Endometrial microvascular endothelial cells (primary cell): ENCODE results near the gene B3GALNT2. TPM values are rescaled to one million over a fixed set of nuclear protein-coding genes. Genes with fewer than 3 reads are reported as not detected.
"Not testable (repeated sequence)": the region's sequence is repeated elsewhere in the genome, so short reads cannot be mapped to it uniquely, and the experiment has no call there.

Experiments used
- in situ Hi-C: cut with HindIII; loops from 2 replicates; pipeline ENCODE4 v1.10.0; 2017; ENCODE audit warnings: low sequenced_read_pairs, low pct_unique_long_range_greater_than_20kb; ENCODE audit errors: inconsistent ontology term
- total RNA-seq: library from RNA; depleted of rRNA; stranded (reverse); fragments of >200 nt; gene quantifications from one replicate; pipeline ENCODE4 v1.2.3, GENCODE V29; 2015; ENCODE audit errors: inconsistent ontology term

B3GALNT2 gene
- total RNA-seq, 1 donor from 2014 or later: 34.6 TPM

DNA sequence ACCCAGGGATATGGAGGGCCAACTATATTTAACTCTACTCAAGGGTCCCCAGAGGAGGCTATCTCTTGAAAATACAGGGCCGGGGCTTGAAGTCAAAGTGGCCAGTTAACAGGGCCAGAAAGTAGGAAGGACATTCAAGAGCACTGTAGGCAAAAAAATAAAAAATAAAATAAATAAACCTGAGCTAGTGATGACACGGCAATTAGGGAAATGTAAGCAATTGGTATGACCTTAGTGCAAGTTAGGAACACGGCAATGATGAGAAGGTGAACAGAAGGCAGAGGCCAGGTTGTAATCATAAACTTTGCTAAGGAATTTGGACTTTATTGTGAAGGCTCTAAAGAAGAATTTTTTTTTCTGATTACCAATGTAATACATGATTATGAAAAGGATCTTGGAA lies 3.4 kb upstream of the B3GALNT2 start:
- in situ Hi-C loops: no loop called here

DNA sequence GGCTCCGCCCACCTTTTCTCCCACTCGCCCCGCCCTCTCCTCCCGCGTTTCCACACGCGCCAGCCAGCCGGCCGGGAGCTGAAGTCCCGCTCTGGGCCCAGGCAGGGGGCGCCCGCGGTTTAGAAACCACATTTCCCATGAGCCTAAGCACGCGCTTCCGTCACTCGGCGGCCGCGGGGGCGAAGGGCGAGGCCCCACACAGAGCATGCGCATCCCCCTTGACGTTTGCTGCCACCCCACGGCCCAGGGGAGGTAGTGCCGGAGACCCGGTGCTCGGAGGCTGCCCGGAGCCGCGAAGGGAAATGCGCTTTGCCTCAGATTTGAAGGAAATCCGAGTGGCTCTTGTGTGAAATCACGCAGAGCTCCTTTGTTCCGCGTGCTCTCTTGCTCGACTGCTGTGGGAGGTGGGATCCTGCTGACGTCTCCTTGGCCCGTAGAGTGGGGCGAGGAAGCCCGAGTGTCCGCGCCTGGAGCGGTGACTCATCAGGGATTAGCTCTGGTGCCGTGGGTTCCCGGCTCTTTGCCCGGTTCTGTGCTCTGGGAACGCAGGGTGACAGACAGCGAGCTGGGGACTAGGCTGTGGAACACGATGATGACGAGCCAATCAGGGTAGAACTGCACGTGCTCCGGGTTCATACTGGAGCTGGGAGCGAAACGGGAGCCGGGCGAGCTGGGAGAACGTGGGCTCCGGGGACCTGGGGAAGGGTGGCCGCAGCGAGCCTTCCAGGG lies 406 bp upstream of the B3GALNT2 start:
- in situ Hi-C loops: no loop called here

DNA sequence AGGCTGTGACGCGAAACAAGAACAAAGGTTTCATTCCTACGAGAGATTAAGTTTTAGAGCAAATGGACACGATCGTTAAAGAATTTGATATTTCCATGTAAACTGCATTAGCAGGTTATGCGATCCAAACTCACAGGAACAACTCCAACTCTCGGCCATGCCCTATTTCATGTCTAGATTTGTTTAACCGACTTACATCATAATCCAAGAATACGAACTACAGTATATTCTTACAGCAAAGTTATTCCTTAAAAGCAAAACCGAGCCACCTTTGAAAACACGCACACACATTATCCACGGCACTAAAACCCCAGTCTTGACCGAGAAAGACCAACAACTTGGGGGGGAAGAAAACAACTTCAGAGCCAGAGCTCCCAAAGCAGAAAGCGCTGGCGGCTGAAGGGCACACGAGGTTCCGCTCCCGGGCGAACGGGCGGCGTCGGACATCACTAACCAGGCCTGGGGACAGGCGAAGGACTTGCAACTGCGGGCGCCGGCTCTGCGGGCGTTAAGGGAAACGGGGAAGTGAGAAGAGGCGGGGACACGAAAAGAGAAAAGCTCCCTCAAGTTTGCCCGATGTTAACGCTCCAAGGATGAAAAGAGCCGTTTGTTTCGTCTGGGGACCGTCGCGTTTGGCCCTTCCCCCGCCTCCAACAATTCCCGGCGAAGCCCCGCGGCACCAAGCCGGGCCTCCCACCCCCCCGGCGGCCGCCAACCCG lies 690 bp downstream of the B3GALNT2 start:
- in situ Hi-C loops: no loop called here

DNA sequence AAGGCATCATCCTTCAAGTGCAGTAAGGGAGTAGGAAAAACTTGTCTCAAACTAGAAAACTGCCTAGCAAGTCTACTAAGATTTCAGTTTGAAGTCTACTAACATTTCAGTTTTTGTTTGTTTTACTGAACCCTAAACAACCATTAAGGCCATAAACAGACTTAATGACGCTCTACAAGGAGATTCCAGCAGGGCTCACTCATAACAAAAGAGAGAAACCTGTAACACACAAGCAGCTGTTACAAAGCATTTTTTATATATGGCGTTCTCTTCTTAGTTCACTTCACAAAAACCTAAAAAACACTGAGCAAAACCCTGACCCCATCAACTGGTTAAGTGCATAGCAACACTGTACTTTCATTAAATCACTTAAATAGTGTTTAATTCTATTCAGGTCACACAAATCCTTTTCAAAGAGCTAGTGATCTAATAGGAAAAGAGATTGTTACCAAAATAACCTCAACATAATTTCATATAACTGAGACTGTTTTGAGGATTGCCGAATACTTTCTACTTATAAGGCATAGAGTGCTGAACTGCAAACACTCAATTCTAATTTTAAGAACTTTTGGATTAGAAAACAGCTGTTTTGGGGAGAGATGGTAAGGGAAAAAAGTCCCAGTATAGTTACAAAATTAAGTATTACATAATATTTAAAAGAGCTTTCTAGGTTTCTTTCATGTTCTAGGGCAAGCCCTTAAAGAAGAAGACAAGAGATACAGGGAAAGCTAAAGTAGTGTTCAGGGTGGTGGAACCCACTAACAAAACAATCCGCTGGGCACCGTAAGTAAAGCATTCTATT lies 1.4 kb downstream of the B3GALNT2 start:
- in situ Hi-C loops: no loop called here

DNA sequence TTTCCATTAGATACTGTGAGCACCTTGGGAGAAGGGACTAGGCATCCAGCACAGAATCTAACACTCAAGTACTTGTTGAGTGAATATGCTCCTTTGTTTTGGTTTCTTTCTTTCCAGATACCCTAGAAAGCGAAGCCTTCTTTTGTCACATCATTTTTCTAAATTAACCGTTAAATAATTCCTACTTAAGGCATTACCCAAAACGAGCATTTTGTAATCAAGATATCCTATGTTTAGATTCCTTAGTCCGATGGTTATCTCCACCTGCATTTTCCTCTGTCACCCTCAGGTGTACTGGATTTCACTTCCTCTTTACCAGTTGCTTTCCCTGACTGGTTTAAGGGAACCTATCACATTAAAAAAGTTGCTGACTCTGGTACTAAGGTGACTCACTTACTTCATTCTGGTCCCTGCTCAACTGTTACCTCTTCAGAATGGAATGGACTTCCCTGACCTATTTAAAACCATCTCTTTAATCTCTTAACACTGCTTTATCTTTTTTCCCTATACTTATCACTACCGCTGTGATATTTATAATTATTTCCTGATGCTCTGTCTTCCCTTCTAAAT lies 3.2 kb downstream of the B3GALNT2 start:
- in situ Hi-C loops: no loop called here

DNA sequence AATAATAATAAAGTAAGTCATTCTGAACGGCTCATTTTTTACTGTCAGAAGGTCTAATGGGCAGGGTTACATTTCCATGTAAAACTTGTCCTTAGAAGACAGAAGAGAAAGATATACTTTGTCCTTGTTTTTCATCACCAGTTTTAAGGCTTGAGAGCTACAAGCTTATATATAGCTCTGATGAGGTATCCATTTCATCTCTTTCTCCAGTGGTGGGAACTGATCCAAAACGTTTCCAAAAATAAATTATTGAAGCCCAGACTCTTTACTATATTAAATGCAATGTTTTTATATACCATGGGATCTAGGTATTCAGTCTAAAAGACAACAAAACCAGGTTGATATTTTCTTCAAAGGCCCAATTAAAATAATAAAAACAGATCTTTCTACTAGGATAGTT lies 8.7 kb downstream of the B3GALNT2 start:
- in situ Hi-C loops: no loop called here

DNA sequence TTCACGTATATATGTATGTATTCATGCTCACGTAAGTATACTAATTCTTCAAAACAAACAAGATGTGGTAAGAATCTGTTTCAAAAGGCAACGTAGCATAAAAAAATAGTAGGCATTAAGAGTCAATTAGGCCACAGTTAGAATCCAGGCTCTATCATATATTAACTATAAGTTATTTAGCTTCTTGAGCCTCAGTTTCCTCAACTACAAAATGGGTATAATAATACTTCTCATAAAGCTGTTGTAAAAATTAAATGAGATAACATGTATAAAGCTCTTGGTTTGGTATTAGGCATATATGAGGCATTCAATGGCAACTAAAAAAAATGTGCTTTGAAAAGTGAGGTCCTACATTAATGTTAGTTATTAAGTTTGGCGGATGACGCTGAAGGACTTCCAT lies 9.2 kb downstream of the B3GALNT2 start:
- in situ Hi-C loops: no loop called here

DNA sequence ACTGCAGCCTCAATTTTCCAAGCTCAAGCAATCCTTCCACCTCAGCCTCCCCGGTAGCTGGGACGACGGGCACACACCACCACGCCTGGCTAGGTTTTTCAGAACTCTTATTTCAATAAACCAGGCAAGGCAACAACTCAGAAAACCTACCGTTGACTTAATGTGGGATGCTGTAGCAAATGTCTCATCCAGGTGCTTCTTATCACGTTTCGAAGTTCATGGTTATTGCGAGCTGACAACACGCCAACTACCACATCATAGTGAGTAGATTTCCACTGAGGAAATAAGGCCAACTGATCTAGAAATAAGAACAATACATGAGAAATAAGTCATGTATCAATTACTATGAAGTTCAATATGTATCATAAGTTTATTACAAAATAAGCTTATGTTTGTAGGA lies 9.7 kb downstream of the B3GALNT2 start:
- in situ Hi-C loops: no loop called here

DNA sequence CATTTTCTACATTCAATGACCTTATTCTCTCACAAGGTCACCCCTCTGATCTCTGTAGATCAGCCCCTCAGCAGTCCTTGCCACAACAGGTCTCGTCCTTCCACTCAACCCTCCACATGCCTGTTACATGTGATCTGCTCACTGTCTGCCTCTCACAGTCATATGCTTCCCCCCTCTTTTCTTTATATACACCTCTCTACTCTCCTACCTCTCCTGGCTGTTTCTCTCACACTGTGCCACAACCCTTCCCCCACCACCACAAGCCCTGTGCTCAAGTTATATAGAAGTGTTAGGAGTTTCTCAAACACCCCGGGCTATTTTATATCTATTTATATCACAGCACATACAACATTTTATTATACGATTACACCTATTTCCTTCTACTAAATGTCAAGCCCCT lies 12.6 kb downstream of the B3GALNT2 start:
- in situ Hi-C loops: no loop called here

DNA sequence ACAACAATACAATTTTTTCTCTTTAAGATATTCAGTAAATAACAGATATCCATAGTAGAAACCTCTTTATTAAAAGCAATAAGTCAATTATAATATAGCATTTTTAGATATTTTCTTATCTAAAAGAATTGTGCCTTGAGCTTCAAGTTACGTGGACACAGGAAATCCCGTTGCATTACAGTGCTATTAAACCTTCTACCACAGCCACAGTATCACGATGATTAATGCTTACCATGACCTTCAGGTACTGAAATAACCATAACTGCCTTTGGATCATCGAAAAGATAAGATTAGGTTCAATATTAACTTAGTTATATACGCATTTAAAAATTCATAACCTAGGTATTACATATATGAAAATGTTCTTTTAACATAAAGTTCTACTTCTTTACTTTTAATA lies 17.9 kb downstream of the B3GALNT2 start:
- in situ Hi-C loops: no loop called here

DNA sequence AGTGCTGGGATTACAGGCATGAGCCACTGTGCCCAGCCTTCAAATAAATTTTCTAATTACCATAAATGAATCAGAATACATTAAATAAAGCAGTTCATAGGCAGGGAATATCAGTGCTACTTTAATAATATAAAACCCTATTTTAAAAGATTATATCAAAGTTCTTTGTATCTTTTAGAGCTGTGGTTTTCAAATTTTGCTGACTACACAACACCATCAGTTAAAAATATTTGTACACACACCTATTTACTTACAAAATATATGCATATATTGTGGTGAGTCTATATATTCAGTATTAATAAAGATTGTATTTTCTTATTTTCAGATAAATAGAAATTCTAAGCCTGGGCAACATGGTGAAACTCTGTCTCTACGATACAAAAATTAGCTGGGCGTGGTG lies 18.7 kb downstream of the B3GALNT2 start:
- in situ Hi-C loops: no loop called here

DNA sequence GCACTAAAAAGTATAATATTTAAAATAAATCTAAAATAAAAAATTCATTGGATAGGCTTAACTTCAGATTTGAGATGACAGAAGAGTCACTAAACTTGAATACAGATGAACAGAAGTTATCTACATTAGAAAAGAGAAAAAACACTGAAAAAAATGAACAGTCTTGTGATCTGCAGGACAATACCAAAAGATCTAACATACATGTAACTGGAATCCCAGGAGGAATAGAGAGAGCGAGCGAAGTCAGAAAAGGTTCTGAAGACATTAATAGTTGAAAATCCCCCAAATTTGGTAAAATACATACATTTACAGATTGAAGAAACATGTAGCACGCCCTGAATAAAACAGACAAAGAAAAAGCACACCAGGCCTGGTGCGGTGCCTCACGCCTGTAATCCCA lies 21.2 kb downstream of the B3GALNT2 start:
- in situ Hi-C loops: no loop called here

DNA sequence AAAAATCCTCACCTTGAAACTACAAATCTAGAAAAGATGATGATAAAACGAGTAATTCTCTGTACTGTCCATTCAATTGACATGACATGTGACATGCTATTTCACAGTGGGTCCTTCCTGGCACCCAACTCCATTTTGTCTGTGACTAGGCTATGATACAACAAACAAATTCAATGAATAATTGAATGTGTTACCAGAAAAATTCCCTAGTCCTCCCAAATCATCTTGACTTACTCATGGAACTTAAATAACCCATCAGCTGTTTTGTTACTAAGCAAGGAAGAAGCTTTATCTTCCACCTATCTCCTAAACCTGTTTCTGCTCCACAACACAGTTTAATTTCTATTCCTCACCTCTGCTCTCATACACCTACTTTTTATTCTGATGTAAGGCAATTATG lies 30.4 kb downstream of the B3GALNT2 start:
- in situ Hi-C loops: no loop called here

DNA sequence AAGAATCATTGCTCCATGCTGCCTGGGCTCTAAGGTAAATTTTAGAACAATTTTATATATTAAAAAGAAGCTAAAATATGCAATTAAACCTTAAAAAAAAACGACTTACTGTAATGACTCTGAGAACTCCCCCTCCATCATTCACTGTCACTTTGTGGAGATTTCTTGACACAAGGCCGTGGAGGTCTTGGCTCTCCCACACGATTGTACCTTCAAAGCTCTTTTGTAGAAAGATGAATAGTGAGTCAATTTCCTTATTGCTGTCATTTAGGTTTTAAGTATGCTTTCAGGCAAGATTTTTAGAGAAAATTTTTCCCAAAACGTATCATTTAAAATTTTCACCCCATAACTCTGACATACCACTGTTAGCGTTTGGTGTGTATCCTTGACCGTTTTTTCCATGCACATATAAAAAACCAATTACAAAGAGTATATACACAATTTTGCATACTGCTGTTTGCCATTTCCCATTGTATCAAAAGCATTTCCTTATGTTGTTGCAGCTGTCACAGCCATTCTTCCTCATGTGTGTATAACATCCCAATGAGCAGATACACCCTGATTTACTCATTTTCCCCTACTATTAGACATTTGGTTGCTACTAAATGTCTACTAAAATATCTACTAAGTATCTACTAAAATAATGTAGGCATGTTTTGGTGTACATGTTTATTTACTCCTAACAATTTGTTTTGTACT lies 33.4 kb downstream of the B3GALNT2 start:
- in situ Hi-C loops: no loop called here

DNA sequence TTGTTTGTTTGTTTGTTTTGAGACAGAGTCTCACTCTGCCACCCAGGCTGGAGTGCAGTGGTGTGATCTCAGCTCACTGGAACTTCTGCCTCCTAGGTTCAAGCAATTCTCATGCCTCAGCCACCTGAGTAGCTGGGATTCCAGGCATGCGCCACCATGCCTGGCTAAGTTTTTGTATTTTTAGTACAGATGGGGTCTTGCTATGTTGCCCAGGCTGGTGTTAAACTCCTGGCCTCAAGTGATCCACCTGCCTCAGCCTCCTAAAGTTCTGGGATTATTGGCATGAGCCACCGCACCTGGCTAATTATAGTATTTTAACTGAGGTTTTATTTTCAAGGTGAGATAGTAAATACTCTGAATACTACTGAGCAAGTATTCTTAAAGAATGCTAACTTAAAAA lies 34.4 kb downstream of the B3GALNT2 start:
- in situ Hi-C loops: not testable (repeated sequence)

DNA sequence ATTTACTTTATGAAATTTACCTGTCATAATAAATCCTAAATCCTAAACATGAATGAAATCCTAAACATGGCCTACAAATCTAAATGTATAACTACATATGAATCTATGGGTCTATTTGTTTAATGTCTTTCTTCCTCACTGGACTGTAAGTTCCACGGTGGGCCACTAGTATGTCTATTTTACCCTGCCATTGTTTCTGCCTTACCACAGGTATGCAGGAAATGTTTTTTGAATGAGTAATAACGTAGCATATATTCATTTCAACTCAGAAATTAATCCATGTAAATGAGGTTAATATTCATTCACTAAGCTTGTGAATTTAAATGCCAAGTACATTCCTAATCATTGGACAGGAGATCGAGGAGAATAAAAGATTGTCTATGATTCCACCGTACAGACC lies 35.3 kb downstream of the B3GALNT2 start:
- in situ Hi-C loops: no loop called here

DNA sequence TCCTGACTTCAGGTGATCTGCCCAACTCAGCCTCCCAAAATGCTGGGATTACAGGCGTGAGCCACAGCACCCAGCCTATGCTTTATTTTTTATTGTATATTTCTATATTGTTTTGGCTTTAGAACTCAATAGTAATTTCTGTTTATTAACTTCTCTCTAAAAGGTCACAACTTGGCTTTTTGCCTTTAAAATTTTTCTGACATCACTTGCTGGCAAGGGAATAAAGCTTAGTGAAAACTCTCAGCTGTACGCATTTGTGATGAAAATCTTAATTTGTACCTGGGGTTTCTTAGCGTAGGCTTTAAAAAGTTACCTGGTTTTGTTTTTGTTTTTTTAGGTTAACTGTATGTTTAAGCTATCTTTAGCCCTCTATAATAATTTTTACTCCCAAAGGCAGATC lies 36.2 kb downstream of the B3GALNT2 start:
- in situ Hi-C loops: no loop called here

DNA sequence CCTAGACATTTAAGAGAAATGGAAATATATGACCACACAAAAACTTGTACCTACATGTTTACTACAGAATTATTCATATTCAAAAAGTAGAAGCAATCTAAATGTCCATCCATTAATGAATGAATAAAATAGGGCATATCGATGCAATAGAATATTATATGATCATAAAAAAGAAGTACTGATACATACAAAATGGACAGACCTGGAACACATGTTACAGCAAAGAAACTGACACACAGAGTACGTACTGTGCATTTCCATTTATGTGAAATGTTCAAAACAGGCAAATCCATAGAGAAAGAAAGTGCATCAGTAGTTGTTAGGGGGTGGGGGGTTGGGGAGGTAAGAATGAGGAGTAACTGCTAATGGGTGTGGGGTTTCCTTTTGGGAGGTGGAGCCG lies 39.2 kb downstream of the B3GALNT2 start:
- in situ Hi-C loops: no loop called here

DNA sequence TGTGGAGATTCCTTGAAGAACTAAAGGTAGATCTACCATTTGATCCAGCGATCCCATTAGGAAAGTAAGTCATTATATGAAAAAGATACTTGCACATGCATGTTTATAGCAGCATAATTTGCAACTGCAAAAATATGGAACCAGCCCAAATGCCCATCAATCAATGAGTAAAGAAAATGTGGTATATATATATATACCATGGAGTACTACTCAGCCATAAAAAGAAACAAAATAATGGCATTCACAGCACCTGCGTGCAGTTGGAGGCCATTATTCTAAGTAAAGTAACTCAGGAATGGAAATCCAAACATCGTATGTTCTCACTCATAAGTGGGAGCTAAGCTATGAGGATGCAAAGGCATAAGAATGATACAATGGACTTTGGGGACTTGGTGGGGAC lies 41.4 kb downstream of the B3GALNT2 start:
- in situ Hi-C loops: not testable (repeated sequence)
